Measurements from ENCODE around the gene BLCAP. TPM values are rescaled to one million over a fixed set of nuclear protein-coding genes. Genes with fewer than 3 reads are reported as not detected.

BLCAP gene
- total and polyA plus RNA-seq, 2 of the 4 experiments (the other 2 are of a cell fraction), result 17.7 to 67.3 TPM

GRCh38 chr20:37574199-37574890, 46.7 kb upstream of the BLCAP start:
- Histone ChIP-seq H4K91ac (ENCODE audit: insufficient read depth, low read depth, low read length) (no peak overlapping the region), H3K9me1 (ENCODE audit: insufficient read depth, low read length) (no peaks in the 10 kb centered on the region), H2AK5ac (ENCODE audit: low read depth, low read length) (no peak overlapping the region), H3K56ac (ENCODE audit: extremely low read depth, insufficient read depth, low read length) (no peak overlapping the region), H3K4me3 (ENCODE audit: insufficient read depth, low read depth, low read length) (no peak overlapping the region), H3K79me1 (ENCODE audit: low read depth in 1 of 2, low read length in 2 of 2) (no peaks in the 10 kb centered on the region), H3K18ac (ENCODE audit: low read depth, low read length) (no peak overlapping the region), H4K5ac (ENCODE audit: low read depth, low read length) (no peak overlapping the region), H3K14ac (replicated peaks; ENCODE audit: low read depth, low read length) (no peak overlapping the region), H3K27ac (ENCODE audit: insufficient read depth, low read length) (no peak overlapping the region), H3K36me3 (ENCODE audit: control insufficient read depth, insufficient read depth, low read length) (no peaks in the 10 kb centered on the region), H2AK9ac (replicated peaks; ENCODE audit: low read depth, low read length, poor library complexity) (no peak overlapping the region), H3K27me3 (ENCODE audit: control insufficient read depth, insufficient read depth, low read length) (peaks cover 24% of the 10 kb centered on the region), H3K4me1 (ENCODE audit: control insufficient read depth, insufficient read depth, low read length) (no peaks in the 10 kb centered on the region), H3K4ac (ENCODE audit: low read depth, low read length) (no peak overlapping the region), H4K8ac (ENCODE audit: low read depth in 2 of 2, low read length in 2 of 2) (no peak overlapping the region), H4K20me1 (ENCODE audit: insufficient read depth, low read length) (no peaks in the 10 kb centered on the region), H2BK120ac (ENCODE audit: low read depth, low read length) (no peak overlapping the region), H2AFZ (replicated peaks; ENCODE audit: low read length, poor library complexity) (no peak overlapping the region), H3K9me3 (ENCODE audit: control insufficient read depth, insufficient read depth, low read length) (no peaks in the 10 kb centered on the region), H3K4me2 (ENCODE audit: low read depth, low read length) (no peak overlapping the region), H2BK20ac (ENCODE audit: low read depth, low read length) (no peak overlapping the region), H3K23ac (ENCODE audit: low read depth, low read length) (no peak overlapping the region), H2BK5ac (ENCODE audit: low read depth, low read length, poor library complexity, severe bottlenecking) (no peak overlapping the region), H2BK15ac (ENCODE audit: low read depth, low read length) (no peak overlapping the region), H3K9ac (ENCODE audit: low read depth, low read length) (no peak overlapping the region)
- intact Hi-C loops (cut with micrococcal nuclease), result no loop called here
- dilution Hi-C loops (cut with HindIII; ENCODE audit: low sequenced_read_pairs, unreplicated experiment), result no loop called here
- no TSS peak for BruUV-seq (replicated peaks)
- ATAC-seq (ENCODE audit: low read depth) (no peak), DNase-seq (no peak)
- CTCF ChIA-PET, result no interaction called here
- TF ChIP-seq CTCF (conservative IDR thresholded peaks at IDR 0.05; ENCODE audit: low read depth, low read length) (no peak), USF2 (IDR thresholded peaks at IDR 0.05; ENCODE audit: low read depth, low read length) (no peak), RFX5 (IDR thresholded peaks at IDR 0.05; ENCODE audit: low read depth, low read length) (no peak)
- in situ Hi-C loops (cut with MboI; ENCODE audit: low sequenced_read_pairs), result no loop called here
- no CpG with 5 or more reads among the region's 5 CpGs for WGBS, 2 experiments (ENCODE audit: extremely low coverage in 2 of 2, insufficient read length in 1 of 2)
- POLR2A ChIA-PET (ENCODE audit: unreplicated experiment), result no interaction called here
